ENCODE measurements around the gene PAOX.

The PAOX gene

GRCh38 chr10:133379152-133379800, at the start of gene PAOX:
Gene PAOX (plus strand): TSS chr10:133379262. CDS start chr10:133379317, 55 bp downstream.
- peak in 1 of 2 donors; percentile 54 for DNase-seq (ENCODE audit: low read depth in 2 of 2)

GRCh38 chr10:133329491-133330202, 49.4 kb upstream of the PAOX start:
- DNase-seq (ENCODE audit: low read depth in 2 of 2): peak; percentile 86 to 89

GRCh38 chr10:133332936-133333699, 45.9 kb upstream of the PAOX start:
- DNase-seq (ENCODE audit: low read depth in 2 of 2): no peak

- no peak for DNase-seq (ENCODE audit: low read depth in 2 of 2)
Measured at GRCh38 chr10:133334503-133335245, 44.4 kb upstream of the PAOX start.

- DNase-seq (ENCODE audit: low read depth in 2 of 2): peak; percentile 64 to 67
Measured at GRCh38 chr10:133335246-133336117, 43.6 kb upstream of the PAOX start.

GRCh38 chr10:133336118-133336576, 42.9 kb upstream of the PAOX start:
- no peak for DNase-seq (ENCODE audit: low read depth in 2 of 2)

GRCh38 chr10:133336577-133337369, 42.3 kb upstream of the PAOX start, which contains the start of gene CALY:
Gene CALY (minus strand): TSS chr10:133336896. CDS start chr10:133328989, 7,907 bp downstream.
- peak; percentile 48 to 53 for DNase-seq (ENCODE audit: low read depth in 2 of 2)

GRCh38 chr10:133337370-133337725, 41.7 kb upstream of the PAOX start:
- DNase-seq (ENCODE audit: low read depth in 2 of 2): no peak

- DNase-seq (ENCODE audit: low read depth in 2 of 2): no peak
Measured at GRCh38 chr10:133338080-133339071, 40.7 kb upstream of the PAOX start.

GRCh38 chr10:133339708-133340380, 39.2 kb upstream of the PAOX start:
- no peak for DNase-seq (ENCODE audit: low read depth in 2 of 2)

GRCh38 chr10:133341983-133342382, 37.1 kb upstream of the PAOX start:
- no peak for DNase-seq (ENCODE audit: low read depth in 2 of 2)

- no peak for DNase-seq (ENCODE audit: low read depth in 2 of 2)
Measured at GRCh38 chr10:133342942-133343341, 36.1 kb upstream of the PAOX start.

- no peak for DNase-seq (ENCODE audit: low read depth in 2 of 2)
Measured at GRCh38 chr10:133343558-133343957, 35.5 kb upstream of the PAOX start.

GRCh38 chr10:133344236-133344635, 34.8 kb upstream of the PAOX start:
- no peak for DNase-seq (ENCODE audit: low read depth in 2 of 2)

GRCh38 chr10:133346413-133346812, 32.6 kb upstream of the PAOX start:
- DNase-seq (ENCODE audit: low read depth in 2 of 2): no peak

- DNase-seq (ENCODE audit: low read depth in 2 of 2): no peak
Measured at GRCh38 chr10:133347710-133348517, 31.1 kb upstream of the PAOX start.

- DNase-seq (ENCODE audit: low read depth in 2 of 2): no peak
Measured at GRCh38 chr10:133349160-133349568, 29.9 kb upstream of the PAOX start.
